ENCODE data around the gene MPLKIP. TPM values are rescaled to one million over a fixed set of nuclear protein-coding genes. Genes with fewer than 3 reads are reported as not detected.
"Not testable (repeated sequence)": the region's sequence is repeated elsewhere in the genome, so short reads cannot be mapped to it uniquely, and the experiment has no call there.

MPLKIP gene
- total RNA-seq, result 10 to 100 TPM; 47.7 to 61.3 TPM
- polyA plus RNA-seq (ENCODE audit: insufficient read depth, low read depth, low replicate concordance), result 29.6 TPM
- long read RNA-seq, donor 1, full-length matches to known transcripts, result 44 of 44 reads
- long read RNA-seq, donor 1, partial matches to known transcripts, result 0 of 44 reads
- long read RNA-seq, donor 1, other reads (novel, unspliced or antisense), result 0 of 44 reads
- long read RNA-seq, donor 2, full-length matches to known transcripts, result 37 of 37 reads
- long read RNA-seq, donor 2, partial matches to known transcripts, result 0 of 37 reads
- long read RNA-seq, donor 2, other reads (novel, unspliced or antisense), result 0 of 37 reads

- peak; percentile 88 for DNase-seq
- Histone ChIP-seq H3K4me3 (peak within 1 kb of the TSS; percentile 97 to 99), H3K9me3 (no peaks in the 10 kb centered on the region), H3K27ac (peak within 1 kb of the TSS; percentile 93 to 94), H3K36me3 (ENCODE audit: low read depth, missing control alignments) (no peaks in the 10 kb centered on the region), H3K4me1 (peaks cover 10% of the 10 kb centered on the region), H3K27me3 (no peaks in the 10 kb centered on the region)
- intact Hi-C loops (cut with DNase I; ENCODE audit: low total_unique reads), result no loop called here
- TF ChIP-seq POLR2A (IDR thresholded peaks at IDR 0.05), result no peak
- peak; percentile 86 to 98 (median 96) for TF ChIP-seq CTCF (IDR thresholded peaks at IDR 0.05)
- 0% methylated on average over 6 to 44 of the region's 75 CpGs for WGBS, 2 donors
Observed at GRCh38 chr7:40134428-40135316, at the start of gene MPLKIP, which contains the start of gene SUGCT. TSS of gene MPLKIP (minus strand) at chr7:40134622. CDS start at chr7:40134567, 55 bp downstream. TSS of gene SUGCT (plus strand) at chr7:40135005.

GRCh38 chr7:40182452-40182851 lies 48.0 kb upstream of the MPLKIP start:
- no peak overlapping the region for H3K27ac ChIP-seq
- no peak overlapping the region for H3K4me3 ChIP-seq
- WGBS, 2 donors, result 90 to 92% methylated on average over 4 of the region's 4 CpGs
- DNase-seq, result no peak
- intact Hi-C loops (cut with DNase I; ENCODE audit: low total_unique reads), result no loop called here
- H3K36me3 ChIP-seq (ENCODE audit: low read depth, missing control alignments), result no peaks in the 10 kb centered on the region
- TF ChIP-seq CTCF (IDR thresholded peaks at IDR 0.05), result no peak
- no peak for TF ChIP-seq POLR2A (IDR thresholded peaks at IDR 0.05)
- no peaks in the 10 kb centered on the region for H3K4me1 ChIP-seq
- no peaks in the 10 kb centered on the region for H3K27me3 ChIP-seq
- no peaks in the 10 kb centered on the region for H3K9me3 ChIP-seq

- H3K9me3 ChIP-seq, result no peaks in the 10 kb centered on the region
- TF ChIP-seq CTCF (IDR thresholded peaks at IDR 0.05) (no peak), POLR2A (IDR thresholded peaks at IDR 0.05) (no peak)
- DNase-seq, result no peak
- WGBS, 2 donors, result 92 to 94% methylated on average over 5 of the region's 5 CpGs
- no peaks in the 10 kb centered on the region for H3K36me3 ChIP-seq (ENCODE audit: low read depth, missing control alignments)
- H3K4me1 ChIP-seq, result no peaks in the 10 kb centered on the region
- no peak overlapping the region for H3K27ac ChIP-seq
- H3K27me3 ChIP-seq, result no peaks in the 10 kb centered on the region
- no peak overlapping the region for H3K4me3 ChIP-seq
- intact Hi-C loops (cut with DNase I; ENCODE audit: low total_unique reads), result no loop called here
Observed at GRCh38 chr7:40177071-40177470, 42.6 kb upstream of the MPLKIP start.

- no peaks in the 10 kb centered on the region for H3K27me3 ChIP-seq
- no peaks in the 10 kb centered on the region for H3K4me1 ChIP-seq
- H3K9me3 ChIP-seq, result no peaks in the 10 kb centered on the region
- TF ChIP-seq POLR2A (IDR thresholded peaks at IDR 0.05) (no peak), CTCF (IDR thresholded peaks at IDR 0.05) (no peak)
- no peak for DNase-seq
- intact Hi-C loops (cut with DNase I; ENCODE audit: low total_unique reads), result no loop called here
- no peaks in the 10 kb centered on the region for H3K36me3 ChIP-seq (ENCODE audit: low read depth, missing control alignments)
- H3K27ac ChIP-seq, result no peak overlapping the region
- H3K4me3 ChIP-seq, result no peak overlapping the region
- 94 to 96% methylated on average over 9 of the region's 9 CpGs for WGBS, 2 donors
Observed at GRCh38 chr7:40175725-40176510, 41.5 kb upstream of the MPLKIP start.

GRCh38 chr7:40175256-40175655 lies 40.8 kb upstream of the MPLKIP start:
- H3K4me1 ChIP-seq; H3K36me3 ChIP-seq (ENCODE audit: low read depth, missing control alignments); H3K27me3 ChIP-seq; H3K4me3 ChIP-seq; intact Hi-C loops (cut with DNase I; ENCODE audit: low total_unique reads); H3K9me3 ChIP-seq; H3K27ac ChIP-seq; DNase-seq: not testable (repeated sequence)
- 94 to 95% methylated on average over 6 of the region's 6 CpGs for WGBS, 2 donors

- H3K36me3 ChIP-seq (ENCODE audit: low read depth, missing control alignments); intact Hi-C loops (cut with DNase I; ENCODE audit: low total_unique reads); H3K4me1 ChIP-seq; H3K27me3 ChIP-seq; DNase-seq; H3K4me3 ChIP-seq; H3K9me3 ChIP-seq; H3K27ac ChIP-seq: not testable (repeated sequence)
- 92 to 93% methylated on average over 13 of the region's 13 CpGs for WGBS, 2 donors
Observed at GRCh38 chr7:40173121-40173520, 38.7 kb upstream of the MPLKIP start.

GRCh38 chr7:40168266-40168665 lies 33.8 kb upstream of the MPLKIP start:
- DNase-seq; H3K9me3 ChIP-seq; intact Hi-C loops (cut with DNase I; ENCODE audit: low total_unique reads); H3K36me3 ChIP-seq (ENCODE audit: low read depth, missing control alignments); H3K4me3 ChIP-seq; H3K27ac ChIP-seq; H3K4me1 ChIP-seq; H3K27me3 ChIP-seq: not testable (repeated sequence)
- WGBS, 2 donors, result 96 to 100% methylated on average over 2 to 3 of the region's 3 CpGs

All from testis (tissue), 5 donors.